ENCODE data around the gene FAN1.
"Not testable (repeated sequence)": the region's sequence is repeated elsewhere in the genome, so short reads cannot be mapped to it uniquely, and the experiment has no call there.

The FAN1 gene

GRCh38 chr15:30903497-30904187 lies at the start of gene FAN1:
Gene FAN1, plus strand, starts transcription at chr15:30903915. Its CDS starts 749 bp downstream, at chr15:30904664.
- peak; percentile 43 to 67 (median 55) for DNase-seq (ENCODE audit: low read depth in 3 of 3, low spot score in 1 of 3)

DNA sequence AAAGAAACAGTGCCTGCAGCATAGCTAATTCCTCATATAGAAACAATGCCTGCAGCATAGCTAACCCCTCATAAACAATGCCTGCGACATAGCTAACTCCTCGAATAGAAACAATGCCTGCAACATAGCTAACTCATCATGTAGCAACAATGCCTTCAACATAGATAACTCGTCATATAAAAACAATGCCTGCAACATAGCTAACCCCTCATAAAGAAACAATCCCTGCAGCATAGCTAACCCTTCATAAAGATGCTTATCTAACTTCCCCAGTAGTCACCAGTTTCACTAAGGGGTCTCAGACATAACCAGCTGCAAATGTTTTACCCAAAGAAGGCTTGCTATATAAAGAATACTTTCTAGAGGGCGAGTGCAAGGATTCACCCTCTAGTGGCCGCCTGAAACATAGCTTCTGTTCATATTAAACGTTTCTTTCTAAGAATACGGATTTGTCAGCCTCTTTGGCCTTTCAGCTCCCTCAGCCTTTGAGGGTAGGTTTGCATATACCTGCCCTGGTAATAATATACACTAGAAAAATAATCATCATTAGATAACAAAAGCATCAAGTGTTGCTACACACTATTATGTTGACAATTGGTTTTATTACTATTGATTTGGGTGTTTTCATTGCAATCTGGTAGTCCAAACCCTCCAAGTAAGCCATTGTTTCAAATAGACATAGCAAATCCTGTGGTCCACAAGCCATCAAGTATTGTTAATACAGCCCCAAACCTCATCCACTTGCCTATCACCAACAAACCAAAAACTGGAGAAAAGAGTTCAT lies 44.4 kb upstream of the FAN1 start:
- DNase-seq (ENCODE audit: low read depth in 3 of 3, low spot score in 1 of 3) = no peak

- no peak for DNase-seq (ENCODE audit: low read depth in 3 of 3, low spot score in 1 of 3)
Measured at GRCh38 chr15:30865257-30865656, 38.5 kb upstream of the FAN1 start.

DNA sequence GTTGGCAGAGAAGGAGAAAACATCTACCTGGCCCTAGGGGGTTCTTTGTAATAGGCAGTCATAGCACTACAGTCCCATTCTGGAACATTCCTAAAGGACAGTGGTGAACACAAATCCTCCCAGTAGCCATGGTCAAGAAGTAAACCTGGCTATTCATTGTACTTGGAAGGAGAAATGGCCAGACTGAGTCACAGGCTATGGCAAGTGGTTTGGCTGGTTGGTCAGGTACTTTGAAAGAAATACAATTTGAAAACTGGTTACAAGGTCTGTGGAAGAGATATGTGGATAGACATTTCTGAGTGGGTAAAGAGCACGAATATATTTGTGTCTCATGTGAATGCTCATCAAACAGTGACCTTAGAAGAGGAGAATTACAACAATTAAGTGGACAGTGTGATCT lies 33.0 kb upstream of the FAN1 start:
- DNase-seq (ENCODE audit: low read depth in 3 of 3, low spot score in 1 of 3) = no peak

- DNase-seq (ENCODE audit: low read depth in 3 of 3, low spot score in 1 of 3) = no peak
Measured at GRCh38 chr15:30872341-30872748, 31.4 kb upstream of the FAN1 start.

- no peak for DNase-seq (ENCODE audit: low read depth in 3 of 3, low spot score in 1 of 3)
Measured at GRCh38 chr15:30877070-30877469, 26.6 kb upstream of the FAN1 start.

GRCh38 chr15:30878515-30878914 lies 25.2 kb upstream of the FAN1 start:
- no peak for DNase-seq (ENCODE audit: low read depth in 3 of 3, low spot score in 1 of 3)

DNA sequence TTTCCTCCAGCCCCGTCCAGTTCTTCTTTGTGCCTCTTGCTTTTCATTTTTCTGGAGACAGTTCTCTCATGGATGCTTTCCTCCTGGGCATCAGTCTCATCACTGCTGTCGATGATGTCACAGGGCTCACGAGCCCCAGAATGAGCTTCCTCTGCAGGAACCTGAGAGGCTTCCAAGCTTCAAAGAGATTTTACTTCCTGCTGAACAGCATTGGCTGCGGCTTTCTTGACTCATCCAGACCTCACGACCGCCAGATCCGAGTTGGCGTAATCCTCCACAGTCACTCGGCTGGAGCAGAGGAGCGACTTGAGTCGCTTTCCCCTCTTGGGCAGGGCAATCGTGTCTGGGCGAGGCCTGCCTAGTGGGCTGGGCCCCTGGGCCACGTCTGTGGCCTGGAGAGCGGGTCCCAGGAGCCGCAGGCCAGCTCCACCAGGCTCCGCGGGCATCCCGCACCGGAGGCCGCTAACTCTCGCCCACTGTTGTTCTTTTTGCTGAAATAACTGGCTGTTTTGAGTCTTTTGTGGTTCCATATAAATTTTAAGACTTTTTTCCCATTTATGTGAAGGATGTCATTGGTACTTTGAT lies 20.8 kb upstream of the FAN1 start:
- no peak for DNase-seq (ENCODE audit: low read depth in 3 of 3, low spot score in 1 of 3)

GRCh38 chr15:30883666-30884065 lies 20.0 kb upstream of the FAN1 start:
- DNase-seq (ENCODE audit: low read depth in 3 of 3, low spot score in 1 of 3) = not testable (repeated sequence)

DNA sequence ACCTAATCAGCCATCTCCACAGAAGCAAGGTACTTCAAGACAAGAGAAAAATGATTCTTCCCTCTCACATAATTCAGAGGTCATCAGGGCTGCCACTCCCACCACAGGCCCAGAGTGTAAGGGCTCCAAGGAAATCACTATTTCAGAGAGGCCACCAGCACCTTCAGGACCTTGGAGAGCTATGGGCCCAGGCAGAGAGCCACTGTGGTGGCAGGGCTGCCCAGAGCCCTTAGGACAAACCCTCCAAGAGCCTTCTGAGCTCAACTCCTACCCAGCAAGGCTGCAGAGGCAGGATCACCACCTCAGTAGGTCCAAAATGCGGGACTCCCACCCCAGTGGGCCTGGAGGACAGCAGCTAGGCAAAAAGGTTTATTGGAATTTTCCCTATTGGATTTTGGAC lies 17.9 kb upstream of the FAN1 start:
- no peak for DNase-seq (ENCODE audit: low read depth in 3 of 3, low spot score in 1 of 3)

- DNase-seq (ENCODE audit: low read depth in 3 of 3, low spot score in 1 of 3) = no peak
Measured at GRCh38 chr15:30889196-30889595, 14.5 kb upstream of the FAN1 start.

DNA sequence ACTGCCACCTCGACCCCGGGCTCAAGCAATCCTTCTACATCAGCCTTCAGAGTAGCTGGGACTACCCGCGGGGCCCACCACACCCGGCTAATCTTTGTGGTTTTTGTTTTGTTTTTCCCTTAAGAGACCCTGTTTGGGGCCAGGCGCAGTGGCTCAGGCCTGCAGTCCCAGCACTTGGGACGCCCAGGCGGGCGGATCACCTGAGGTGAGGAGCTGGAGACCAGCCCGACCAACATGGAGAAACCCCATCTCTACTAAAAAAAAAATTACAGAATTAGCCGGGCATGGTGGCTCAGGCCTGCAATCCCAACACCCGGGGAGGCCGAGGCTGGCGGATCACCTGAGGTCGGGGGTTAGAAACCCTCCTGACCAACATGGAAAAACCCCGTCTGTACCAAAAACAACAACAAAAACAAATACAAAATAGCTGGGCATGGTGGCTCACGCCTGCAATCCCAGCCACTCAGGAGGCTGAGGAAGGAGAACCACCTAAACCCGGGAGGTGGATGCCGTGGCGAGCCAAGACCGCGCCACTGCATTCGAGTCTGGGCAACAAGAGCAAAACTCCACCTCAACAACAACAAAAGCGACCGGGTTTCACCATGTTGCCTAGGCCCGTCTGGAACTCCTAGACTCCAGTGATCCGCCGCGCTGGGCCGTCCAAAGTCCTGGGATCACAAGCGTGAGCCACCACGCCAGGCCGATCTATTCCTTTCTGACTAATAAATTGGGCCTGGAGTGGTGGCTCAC lies 8.1 kb upstream of the FAN1 start:
- no peak for DNase-seq (ENCODE audit: low read depth in 3 of 3, low spot score in 1 of 3)

- DNase-seq (ENCODE audit: low read depth in 3 of 3, low spot score in 1 of 3) = no peak
Measured at GRCh38 chr15:30896211-30896606, 7.5 kb upstream of the FAN1 start.

DNA sequence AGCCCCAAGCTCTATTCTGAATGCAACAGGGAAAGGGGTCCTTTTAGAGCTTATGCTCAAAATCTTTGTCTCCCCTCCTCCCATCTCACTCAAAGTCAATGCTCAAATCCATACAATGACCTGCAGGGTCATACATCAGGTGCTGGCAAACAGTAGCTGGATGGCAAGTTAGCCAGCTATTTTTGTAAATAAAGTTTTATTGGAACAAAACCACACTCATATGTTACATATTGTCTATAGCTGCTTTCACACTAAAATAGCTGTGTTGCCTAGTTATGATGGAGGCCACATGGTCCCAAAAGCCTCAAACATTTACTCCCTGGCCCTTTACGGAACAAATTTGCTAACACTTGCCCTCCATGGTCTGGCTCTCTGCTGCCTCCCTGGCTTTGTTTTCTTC lies 1.8 kb upstream of the FAN1 start:
- DNase-seq (ENCODE audit: low read depth in 3 of 3, low spot score in 1 of 3) = no peak

- no peak for DNase-seq (ENCODE audit: low read depth in 3 of 3, low spot score in 1 of 3)
Measured at GRCh38 chr15:30904812-30905211, 1.1 kb downstream of the FAN1 start.

DNA sequence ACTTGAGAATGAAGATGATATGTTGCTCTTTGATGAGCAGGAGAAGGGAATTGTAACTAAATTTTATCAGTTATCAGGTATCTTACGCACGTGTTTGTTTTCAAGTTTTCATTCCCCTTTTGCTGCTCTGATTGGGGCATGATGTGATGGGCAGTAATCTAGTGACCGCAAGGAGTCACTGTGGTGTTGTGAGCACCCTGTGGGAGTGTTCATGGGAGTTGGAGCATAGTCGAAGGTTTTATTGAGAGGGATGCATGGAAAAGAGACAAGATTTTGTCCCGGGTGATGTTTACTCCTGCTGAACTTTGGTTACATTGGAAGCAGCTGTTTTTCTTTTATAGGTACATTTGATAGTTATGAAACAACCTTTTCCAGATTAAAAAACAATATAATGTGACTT lies 2.1 kb downstream of the FAN1 start:
- no peak for DNase-seq (ENCODE audit: low read depth in 3 of 3, low spot score in 1 of 3)

GRCh38 chr15:30906366-30906765 lies 2.7 kb downstream of the FAN1 start:
- DNase-seq (ENCODE audit: low read depth in 3 of 3, low spot score in 1 of 3) = no peak

GRCh38 chr15:30913761-30914160 lies 10.0 kb downstream of the FAN1 start:
- DNase-seq (ENCODE audit: low read depth in 3 of 3, low spot score in 1 of 3) = no peak

GRCh38 chr15:30917013-30917412 lies 13.3 kb downstream of the FAN1 start:
- no peak for DNase-seq (ENCODE audit: low read depth in 3 of 3, low spot score in 1 of 3)

DNA sequence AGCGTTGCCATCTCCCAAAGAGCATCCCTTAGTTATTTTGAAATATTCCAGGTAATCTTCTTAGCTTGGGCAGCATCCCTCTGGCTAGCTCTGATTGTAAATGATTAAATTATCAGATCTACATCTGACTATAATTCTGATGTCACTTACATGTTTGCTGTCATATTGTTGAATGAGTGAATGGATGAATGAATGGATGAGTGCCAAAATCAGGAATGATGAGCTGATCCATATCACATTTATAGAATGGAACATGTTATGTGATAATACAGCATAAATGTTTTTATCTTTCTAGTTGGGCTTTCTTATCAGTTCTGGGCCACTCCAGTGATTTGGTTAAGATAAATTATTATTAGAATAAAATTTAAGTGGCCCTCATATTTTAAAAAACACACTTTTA lies 14.0 kb downstream of the FAN1 start:
- no peak for DNase-seq (ENCODE audit: low read depth in 3 of 3, low spot score in 1 of 3)

DNA sequence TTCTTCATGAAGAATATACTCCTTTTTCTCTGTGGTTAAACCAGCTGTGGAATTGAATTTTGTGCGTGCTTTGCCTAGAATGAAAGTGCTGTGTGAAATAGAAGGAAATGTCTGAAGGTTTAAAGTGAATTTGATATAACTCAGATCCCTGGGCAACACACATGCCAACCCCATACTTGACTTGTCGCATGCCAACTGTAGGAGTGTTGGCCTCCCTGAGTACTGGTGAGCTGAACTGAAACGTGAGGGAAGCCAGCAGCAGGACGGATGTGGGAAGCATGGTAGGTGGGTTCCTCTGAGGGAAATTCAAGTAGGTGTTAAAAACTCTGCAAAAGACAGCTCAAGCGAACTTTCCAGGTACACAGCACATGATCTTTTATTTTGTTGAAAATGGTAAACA lies 14.7 kb downstream of the FAN1 start:
- DNase-seq (ENCODE audit: low read depth in 3 of 3, low spot score in 1 of 3) = no peak
